IMR-90 (cell line): ENCODE measurements around the gene CSGALNACT2. TPM values are rescaled to one million over a fixed set of nuclear protein-coding genes. Genes with fewer than 3 reads are reported as not detected.

Experiments used
- ATAC-seq: fragments of 200-7000 bp; cut with Tn5 transposase; 2 replicates; pipeline ENCODE4 v1.9.1; 2020; ENCODE audit warnings: low read depth, mild to moderate bottlenecking, moderate library complexity
- BruUV-seq: library from RNA; stranded (reverse); fragments of 400-500 nt; replicated peaks from 2 replicates; lab custom pipeline; 2021; lab: Mats Ljungman, UMichigan
- CTCF ChIA-PET: fragments of 300-600 bp; formaldehyde crosslinking; extraction: SDS; loops from one replicate; lab custom pipeline; 2021; ENCODE audit warnings: antibody characterized with exemption; lab: Yijun Ruan, JAX
- POLR2A ChIA-PET: fragments of 300-600 bp; sonication (Branson Sonifier 250); formaldehyde crosslinking; loops from one replicate; lab custom pipeline; 2022; ENCODE audit warnings: antibody characterized with exemption; ENCODE audit not compliant: unreplicated experiment; lab: Charles Lee
- DNase-seq: peaks from one replicate; pipeline ENCODE4 v3.0.0; 2013
- H2AFZ ChIP-seq: replicated peaks from 2 replicates; pipeline ENCODE3; 2013; ENCODE audit warnings: low read length, mild to moderate bottlenecking; ENCODE audit not compliant: poor library complexity
- H2AK5ac ChIP-seq: 2 replicates; pipeline ENCODE4 v1.6.1; 2013; ENCODE audit warnings: low read depth, low read length, inconsistent platforms
- H2AK9ac ChIP-seq: replicated peaks from 2 replicates; pipeline ENCODE3; 2013; ENCODE audit warnings: mild to moderate bottlenecking, low read depth, low read length, moderate library complexity; ENCODE audit not compliant: poor library complexity
- H2BK120ac ChIP-seq: 2 replicates; pipeline ENCODE4 v1.6.1; 2013; ENCODE audit warnings: low read depth, low read length, inconsistent platforms
- H2BK15ac ChIP-seq: 3 replicates; pipeline ENCODE4 v1.6.1; 2013; ENCODE audit warnings: low read depth, low read length, inconsistent platforms
- H2BK20ac ChIP-seq: 2 replicates; pipeline ENCODE4 v1.6.1; 2013; ENCODE audit warnings: low read depth, mild to moderate bottlenecking, inconsistent platforms, low read length, moderate library complexity
- H2BK5ac ChIP-seq: 2 replicates; pipeline ENCODE4 v1.6.1; 2013; ENCODE audit warnings: mild to moderate bottlenecking, low read depth, low read length, inconsistent platforms; ENCODE audit not compliant: poor library complexity, severe bottlenecking
- H3K14ac ChIP-seq: replicated peaks from 2 replicates; pipeline ENCODE4 v1.6.1; 2013; ENCODE audit warnings: low read depth, low read length, inconsistent platforms
- H3K18ac ChIP-seq: 2 replicates; pipeline ENCODE4 v1.6.1; 2013; ENCODE audit warnings: low read depth, low read length, control low read depth
- H3K23ac ChIP-seq: 2 replicates; pipeline ENCODE4 v1.6.1; 2013; ENCODE audit warnings: low read depth, low read length, inconsistent platforms
- H3K27ac ChIP-seq: 2 replicates; pipeline ENCODE4 v1.5.1; 2013; ENCODE audit warnings: mild to moderate bottlenecking, control low read depth, low read length; ENCODE audit not compliant: insufficient read depth
- H3K27me3 ChIP-seq: 2 replicates; pipeline ENCODE4 v1.6.1; 2013; ENCODE audit warnings: low read length; ENCODE audit not compliant: control insufficient read depth, insufficient read depth
- H3K36me3 ChIP-seq: 2 replicates; pipeline ENCODE4 v1.6.1; 2013; ENCODE audit warnings: low read length, mixed read lengths; ENCODE audit not compliant: control insufficient read depth, insufficient read depth
- H3K4ac ChIP-seq: 2 replicates; pipeline ENCODE4 v1.6.1; 2013; ENCODE audit warnings: low read depth, low read length, inconsistent platforms
- H3K4me1 ChIP-seq: 2 replicates; pipeline ENCODE4 v1.6.1; 2013; ENCODE audit warnings: low read length, mixed read lengths; ENCODE audit not compliant: control insufficient read depth, insufficient read depth
- H3K4me2 ChIP-seq: 2 replicates; pipeline ENCODE4 v1.6.1; 2013; ENCODE audit warnings: low read depth, mild to moderate bottlenecking, control low read depth, low read length, moderate library complexity
- H3K4me3 ChIP-seq: 2 replicates; pipeline ENCODE4 v1.5.1; 2013; ENCODE audit warnings: low read depth, mild to moderate bottlenecking, control low read depth, low read length, moderate library complexity; ENCODE audit not compliant: insufficient read depth
- H3K56ac ChIP-seq: 2 replicates; pipeline ENCODE4 v1.6.1; 2013; ENCODE audit warnings: low read length, inconsistent platforms; ENCODE audit not compliant: insufficient read depth; ENCODE audit errors: extremely low read depth
- H3K79me1 ChIP-seq, 2 experiments: 2 replicates each; pipeline ENCODE4 v1.6.1; 2013; ENCODE audit warnings: low read length in 2 of 2, inconsistent platforms in 1 of 2, low read depth in 1 of 2
- H3K9ac ChIP-seq: 2 replicates; pipeline ENCODE4 v1.6.1; 2013; ENCODE audit warnings: low read depth, low read length, control low read depth
- H3K9me1 ChIP-seq: 2 replicates; pipeline ENCODE4 v1.6.1; 2013; ENCODE audit warnings: low read length, inconsistent platforms; ENCODE audit not compliant: insufficient read depth
- H3K9me3 ChIP-seq: 2 replicates; pipeline ENCODE4 v1.6.1; 2013; ENCODE audit warnings: low read length; ENCODE audit not compliant: control insufficient read depth, insufficient read depth
- H4K20me1 ChIP-seq: 2 replicates; pipeline ENCODE4 v1.6.1; 2013; ENCODE audit warnings: low read length, inconsistent platforms; ENCODE audit not compliant: insufficient read depth
- H4K5ac ChIP-seq: 2 replicates; pipeline ENCODE4 v1.6.1; 2013; ENCODE audit warnings: mild to moderate bottlenecking, low read depth, low read length, control low read depth
- H4K8ac ChIP-seq, 2 experiments: 2 replicates each; pipeline ENCODE4 v1.6.1; 2013; ENCODE audit warnings: low read depth in 2 of 2, low read length in 2 of 2, control low read depth in 1 of 2, inconsistent platforms in 1 of 2
- H4K91ac ChIP-seq: 2 replicates; pipeline ENCODE4 v1.6.1; 2013; ENCODE audit warnings: low read depth, low read length, inconsistent platforms; ENCODE audit not compliant: insufficient read depth
- CHD1 ChIP-seq: IDR thresholded peaks from 2 replicates; pipeline ENCODE4 v1.6.1; 2012; ENCODE audit warnings: low read depth, low read length, improper control_type of control experiment
- WGBS, 2 experiments: methylation state at CpG; one replicate each; pipeline versions ENCODE4 v1.1.5 to v1.1.7; 2013; ENCODE audit warnings: missing lambda C conversion rate in 2 of 2; ENCODE audit not compliant: insufficient read length in 1 of 2; ENCODE audit errors: extremely low coverage in 2 of 2; 5-methylcytosine and 5-hydroxymethylcytosine counted together
- dilution Hi-C: fragments of 300-500 bp; cut with HindIII; formaldehyde crosslinking; loops from one replicate; pipeline ENCODE4 v1.14.3; 2018; ENCODE audit warnings: low sequenced_read_pairs; ENCODE audit not compliant: unreplicated experiment
- in situ Hi-C: fragments of 300-500 bp; cut with MboI; formaldehyde crosslinking; loops from 3 replicates; pipeline ENCODE4 v1.14.3; 2019; ENCODE audit warnings: low sequenced_read_pairs, inconsistent platforms, mixed read lengths
- intact Hi-C: fragments of 100-400 bp; cut with micrococcal nuclease; formaldehyde crosslinking; loops from 2 replicates; pipeline ENCODE4 v1.10.0; 2022
- polyA plus RNA-seq, 3 experiments: library from polyadenylated mRNA; depleted of rRNA; stranded (reverse); fragments of >200 nt; gene quantifications; 2 replicates each; pipeline ENCODE4 v1.2.3, GENCODE V29; 2012; ENCODE audit warnings: low replicate concordance in 1 of 3
- total RNA-seq: library from RNA; depleted of rRNA; stranded (reverse); fragments of >200 nt; gene quantifications from 2 replicates; pipeline ENCODE4 v1.2.3, GENCODE V29; 2012

The CSGALNACT2 gene
- total and polyA plus RNA-seq, 2 of the 4 experiments (the other 2 are of a cell fraction) = 6.5 to 13.1 TPM

DNA sequence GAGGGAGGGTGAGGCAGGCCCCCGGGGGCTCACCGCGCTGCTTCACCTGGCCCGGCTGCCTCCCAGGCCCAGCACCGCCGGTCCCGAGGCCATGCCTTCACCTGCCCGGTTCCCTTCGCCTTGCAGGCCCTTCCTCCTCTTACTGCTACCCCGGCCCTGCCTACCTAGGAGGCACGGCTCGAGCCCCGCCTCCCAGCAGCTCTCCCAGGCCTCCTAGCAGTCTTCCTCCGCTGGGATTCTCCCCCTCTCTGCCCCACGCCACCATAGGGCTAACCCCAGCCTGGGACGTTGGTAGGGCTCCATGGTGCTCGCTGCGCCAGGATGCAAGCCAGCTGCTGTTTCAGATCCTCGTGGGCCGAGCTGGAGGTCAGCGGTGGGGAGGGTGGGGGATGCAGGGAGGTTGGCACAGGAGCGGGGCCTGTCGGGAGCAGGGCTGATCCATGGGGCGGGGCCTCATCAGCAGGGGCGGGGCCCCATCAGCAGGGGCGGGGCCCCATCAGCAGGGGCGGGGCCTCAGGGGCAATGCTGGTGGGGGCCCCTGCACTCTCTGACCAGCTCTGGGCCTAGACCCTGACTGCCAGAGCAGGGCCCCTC is 65.3 kb downstream of the CSGALNACT2 start:
- CTCF ChIA-PET = interaction anchor here (1.5 to 1.6 kb wide), 2 partner anchors 9 to 12 kb away, joined by 3 to 6 read pairs; no protein-coding TSS in a partner anchor
- no peaks in the 10 kb centered on the region for H3K79me1 ChIP-seq
- no peaks in the 10 kb centered on the region; the same call in 1 of the 2 replicates for H4K20me1 ChIP-seq
- WGBS, 2 experiments = 41% methylated on average over 5 of the region's 27 CpGs; no CpG with 5 or more reads in 1 of the 2 experiments
- H2AK5ac ChIP-seq = no peak overlapping the region
- no peak overlapping the region for H3K56ac ChIP-seq
- H3K9ac ChIP-seq = no peak overlapping the region
- DNase-seq (no peak), ATAC-seq (no peak)
- intact Hi-C loops (loop anchor here (10.0 kb wide), 1 partner anchor 141 kb away; no protein-coding TSS in a partner anchor), in situ Hi-C loops (no loop called here), dilution Hi-C loops (no loop called here)
- H3K4me3 ChIP-seq = no peak overlapping the region
- no peak overlapping the region for H4K5ac ChIP-seq
- H3K18ac ChIP-seq = no peak overlapping the region
- POLR2A ChIA-PET = no interaction called here
- no peak overlapping the region for H3K14ac ChIP-seq
- no peak overlapping the region for H2BK5ac ChIP-seq
- no peak overlapping the region for H3K4ac ChIP-seq
- no peaks in the 10 kb centered on the region for H3K9me3 ChIP-seq
- no peak overlapping the region for H3K4me2 ChIP-seq
- no peak overlapping the region for H4K8ac ChIP-seq
- no peak overlapping the region for H3K23ac ChIP-seq
- H3K9me1 ChIP-seq = no peaks in the 10 kb centered on the region
- H3K4me1 ChIP-seq = no peaks in the 10 kb centered on the region; the same call in 1 of the 2 replicates
- H3K27ac ChIP-seq = no peak overlapping the region
- H2AK9ac ChIP-seq = no peak overlapping the region
- no peak overlapping the region for H4K91ac ChIP-seq
- BruUV-seq = no TSS peak
- H2BK15ac ChIP-seq = no peak overlapping the region
- H3K27me3 ChIP-seq = no peaks in the 10 kb centered on the region; the same call in 1 of the 2 replicates
- no peaks in the 10 kb centered on the region for H3K36me3 ChIP-seq
- no peak for TF ChIP-seq CHD1
- H2AFZ ChIP-seq = peak overlapping the region; percentile 32
- no peak overlapping the region for H2BK20ac ChIP-seq
- no peak overlapping the region for H2BK120ac ChIP-seq
